Liver (tissue), 9 donors: ENCODE measurements around the gene FADD. TPM values are rescaled to one million over a fixed set of nuclear protein-coding genes. Genes with fewer than 3 reads are reported as not detected.

Experiments used
- DNase-seq: peaks from one replicate; pipeline ENCODE4 v3.0.0-alpha.2; 2017; ENCODE audit warnings: low spot score
- H3K27ac ChIP-seq, 2 donors: one replicate each; pipeline ENCODE4 v1.7.0; 2013; ENCODE audit warnings: inconsistent platforms in 2 of 2, low read length in 2 of 2, control low read depth in 1 of 2, low read depth in 1 of 2, mild to moderate bottlenecking in 1 of 2
- H3K27me3 ChIP-seq, 4 donors: one replicate each; pipeline versions ENCODE4 v1.6.1 to v1.7.0; 2013; ENCODE audit warnings: low read length in 3 of 4, inconsistent platforms in 1 of 4, mild to moderate bottlenecking in 1 of 4, moderate library complexity in 1 of 4; ENCODE audit not compliant: control insufficient read depth in 4 of 4, insufficient read depth in 4 of 4
- H3K36me3 ChIP-seq, 4 donors: one replicate each; pipeline versions ENCODE4 v1.6.1 to v1.7.0; 2013; ENCODE audit warnings: low read length in 3 of 4, mild to moderate bottlenecking in 3 of 4, low read depth in 1 of 4, moderate library complexity in 1 of 4; ENCODE audit not compliant: control insufficient read depth in 4 of 4, insufficient read depth in 3 of 4
- H3K4me1 ChIP-seq, 4 donors: one replicate each; pipeline versions ENCODE4 v1.6.1 to v1.7.0; 2013; ENCODE audit warnings: low read length in 3 of 4, mild to moderate bottlenecking in 3 of 4, moderate library complexity in 1 of 4; ENCODE audit not compliant: control insufficient read depth in 4 of 4, insufficient read depth in 4 of 4
- H3K4me3 ChIP-seq, 3 donors: one replicate each; pipeline versions ENCODE4 v1.6.1 to v1.7.0; 2013; ENCODE audit warnings: low read length in 3 of 3, control low read depth in 1 of 3, low read depth in 1 of 3, mild to moderate bottlenecking in 1 of 3
- H3K9ac ChIP-seq, 2 donors: one replicate each; pipeline ENCODE4 v1.7.0; 2013; ENCODE audit warnings: low read length in 2 of 2, mild to moderate bottlenecking in 2 of 2, moderate library complexity in 2 of 2, control low read depth in 1 of 2, low read depth in 1 of 2
- H3K9me3 ChIP-seq, 4 donors: one replicate each; pipeline versions ENCODE4 v1.6.1 to v1.7.0; 2013; ENCODE audit warnings: low read length in 3 of 4; ENCODE audit not compliant: control insufficient read depth in 4 of 4
- CTCF ChIP-seq: fragments of 150-350 bp; IDR thresholded peaks from 2 replicates; pipeline ENCODE4 v1.5.1; 2017; ENCODE audit warnings: improper control_type of control experiment, low read depth, low read length; ENCODE audit not compliant: missing input control
- EGR1 ChIP-seq, 2 donors: IDR thresholded peaks; 2 replicates each; pipeline ENCODE4 v1.6.1; 2016 to 2018; ENCODE audit warnings: antibody characterized with exemption in 2 of 2, low read depth in 2 of 2
- FOXA1 ChIP-seq: IDR thresholded peaks from 2 replicates; pipeline ENCODE4 v1.6.1; 2016; ENCODE audit warnings: antibody characterized with exemption
- FOXA2 ChIP-seq: IDR thresholded peaks from 2 replicates; pipeline ENCODE4 v1.6.1; 2016; ENCODE audit warnings: antibody characterized with exemption
- GABPA ChIP-seq, 2 donors: IDR thresholded peaks in 1 of 2; conservative IDR thresholded peaks in 1 of 2; 2 replicates each; pipeline ENCODE4 v1.6.1; 2016; ENCODE audit warnings: antibody characterized with exemption in 2 of 2, mild to moderate bottlenecking in 1 of 2, moderate library complexity in 1 of 2
- HNF4A ChIP-seq, 2 donors: conservative IDR thresholded peaks; 2 replicates each; pipeline ENCODE4 v1.6.1; 2016; ENCODE audit warnings: antibody characterized with exemption in 2 of 2, mild to moderate bottlenecking in 2 of 2
- HNF4G ChIP-seq: IDR thresholded peaks from 2 replicates; pipeline ENCODE4 v1.6.1; 2016; ENCODE audit warnings: antibody characterized with exemption
- JUND ChIP-seq, 2 donors: IDR thresholded peaks; 2 replicates each; pipeline ENCODE4 v1.6.1; 2016; ENCODE audit warnings: antibody characterized with exemption in 2 of 2
- NR2F2 ChIP-seq: IDR thresholded peaks from 2 replicates; pipeline ENCODE4 v1.6.1; 2016; ENCODE audit warnings: antibody characterized with exemption
- RAD21 ChIP-seq, 2 donors: IDR thresholded peaks; 2 replicates each; pipeline ENCODE4 v1.6.1; 2016; ENCODE audit warnings: antibody characterized with exemption in 2 of 2, mild to moderate bottlenecking in 2 of 2
- RXRA ChIP-seq, 2 donors: IDR thresholded peaks; 2 replicates each; pipeline ENCODE4 v1.6.1; 2017 to 2018; ENCODE audit warnings: antibody characterized with exemption in 2 of 2, mild to moderate bottlenecking in 1 of 2
- SP1 ChIP-seq: IDR thresholded peaks from 2 replicates; pipeline ENCODE4 v1.6.1; 2018; ENCODE audit warnings: antibody characterized with exemption, mild to moderate bottlenecking
- TAF1 ChIP-seq: conservative IDR thresholded peaks from 2 replicates; pipeline ENCODE4 v1.6.1; 2016; ENCODE audit warnings: antibody characterized with exemption, mild to moderate bottlenecking
- YY1 ChIP-seq: IDR thresholded peaks from 2 replicates; pipeline ENCODE4 v1.6.1; 2016; ENCODE audit warnings: antibody characterized with exemption, mild to moderate bottlenecking
- ZBTB33 ChIP-seq: IDR thresholded peaks from 2 replicates; pipeline ENCODE4 v1.6.1; 2016; ENCODE audit warnings: antibody characterized with exemption
- whole genome bisulfite sequencing: extraction: QIAGEN DNeasy Blood & Tissue Kit; methylation state at CpG from one replicate; pipeline ENCODE4 v1.1.7; 2013; 5-methylcytosine and 5-hydroxymethylcytosine counted together
- polyA plus RNA-seq, 2 donors: library from polyadenylated mRNA; stranded (reverse) in 1 of 2; unstranded in 1 of 2; fragments of 200-250 nt in 1 of 2; fragments of >200 nt in 1 of 2; fragmentation: Nextera tagmentation in 1 of 2; extraction: Ambion mirVana in 1 of 2; gene quantifications; one replicate each; pipeline versions ENCODE4 v1.2.1 to v1.2.3, GENCODE V29; 2013 to 2015
- total RNA-seq, 2 donors: library from RNA; depleted of rRNA; stranded (reverse); fragments of >200 nt; gene quantifications; one replicate each; pipeline ENCODE4 v1.2.3, GENCODE V29; 2014
- TF ChIP-seq, protein P1 (sequence below): IDR thresholded peaks from 2 replicates; pipeline ENCODE4 v1.6.1; 2016; ENCODE audit warnings: antibody characterized with exemption
- TF ChIP-seq, protein P2 (sequence below): IDR thresholded peaks from 2 replicates; pipeline ENCODE4 v1.6.1; 2016; ENCODE audit warnings: antibody characterized with exemption, mild to moderate bottlenecking
- TF ChIP-seq, protein P3 (sequence below): IDR thresholded peaks from 2 replicates; pipeline ENCODE4 v1.6.1; 2016; ENCODE audit warnings: antibody characterized with exemption
- donor health status: healthy.
- donor health status: healthy.
- donor health status: healthy.
- donor health status: healthy.
- donor health status: healthy.

Gene FADD
- total and polyA plus RNA-seq, 4 donors, result 1.8 to 17.3 (median 14.8) TPM

DNA sequence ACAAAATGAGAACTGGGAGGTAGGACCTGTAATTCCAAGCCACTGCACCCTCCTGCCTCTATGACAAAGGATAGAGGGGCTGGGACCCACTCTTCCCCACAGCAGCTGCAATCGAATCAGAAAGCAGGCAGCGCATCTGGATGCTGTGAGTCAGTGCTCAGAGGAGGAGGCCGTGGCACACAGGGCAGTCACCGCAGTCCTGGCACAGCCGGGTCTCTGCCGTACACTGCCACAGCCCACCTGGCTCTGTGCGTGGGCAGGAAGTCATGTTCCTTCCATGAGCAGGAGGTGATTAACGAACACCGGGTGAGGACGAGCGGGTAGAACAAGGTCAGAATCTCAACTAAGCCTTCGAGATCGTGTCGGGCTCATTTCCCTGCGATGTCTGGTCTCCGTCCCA is 37.2 kb downstream of the FADD start:
- WGBS, result 83% methylated on average over 16 of the region's 16 CpGs
- H3K9me3 ChIP-seq, result no peaks in the 10 kb centered on the region
- H3K4me3 ChIP-seq, result no peak overlapping the region
- no peaks in the 10 kb centered on the region for H3K27me3 ChIP-seq
- DNase-seq, result no peak
- H3K4me1 ChIP-seq, result no peaks in the 10 kb centered on the region
- H3K36me3 ChIP-seq, result no peaks in the 10 kb centered on the region
- H3K9ac ChIP-seq, result no peak overlapping the region
- TF ChIP-seq TAF1 (no peak), JUND (IDR thresholded peaks at IDR 0.05) (no peak), EGR1 (IDR thresholded peaks at IDR 0.05; ENCODE audit: low read depth in 2 of 2) (no peak), RXRA (IDR thresholded peaks at IDR 0.05) (no peak), NR2F2 (no peak), GABPA (IDR thresholded peaks at IDR 0.05 in 1 of 2, conservative IDR thresholded peaks at IDR 0.05 in 1 of 2) (no peak), FOXA2 (no peak), FOXA1 (no peak), ZBTB33 (no peak), RAD21 (IDR thresholded peaks at IDR 0.05) (no peak), HNF4G (no peak)
- TF ChIP-seq, protein P1, sequence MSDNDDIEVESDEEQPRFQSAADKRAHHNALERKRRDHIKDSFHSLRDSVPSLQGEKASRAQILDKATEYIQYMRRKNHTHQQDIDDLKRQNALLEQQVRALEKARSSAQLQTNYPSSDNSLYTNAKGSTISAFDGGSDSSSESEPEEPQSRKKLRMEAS, result no peak
- TF ChIP-seq, protein P2, sequence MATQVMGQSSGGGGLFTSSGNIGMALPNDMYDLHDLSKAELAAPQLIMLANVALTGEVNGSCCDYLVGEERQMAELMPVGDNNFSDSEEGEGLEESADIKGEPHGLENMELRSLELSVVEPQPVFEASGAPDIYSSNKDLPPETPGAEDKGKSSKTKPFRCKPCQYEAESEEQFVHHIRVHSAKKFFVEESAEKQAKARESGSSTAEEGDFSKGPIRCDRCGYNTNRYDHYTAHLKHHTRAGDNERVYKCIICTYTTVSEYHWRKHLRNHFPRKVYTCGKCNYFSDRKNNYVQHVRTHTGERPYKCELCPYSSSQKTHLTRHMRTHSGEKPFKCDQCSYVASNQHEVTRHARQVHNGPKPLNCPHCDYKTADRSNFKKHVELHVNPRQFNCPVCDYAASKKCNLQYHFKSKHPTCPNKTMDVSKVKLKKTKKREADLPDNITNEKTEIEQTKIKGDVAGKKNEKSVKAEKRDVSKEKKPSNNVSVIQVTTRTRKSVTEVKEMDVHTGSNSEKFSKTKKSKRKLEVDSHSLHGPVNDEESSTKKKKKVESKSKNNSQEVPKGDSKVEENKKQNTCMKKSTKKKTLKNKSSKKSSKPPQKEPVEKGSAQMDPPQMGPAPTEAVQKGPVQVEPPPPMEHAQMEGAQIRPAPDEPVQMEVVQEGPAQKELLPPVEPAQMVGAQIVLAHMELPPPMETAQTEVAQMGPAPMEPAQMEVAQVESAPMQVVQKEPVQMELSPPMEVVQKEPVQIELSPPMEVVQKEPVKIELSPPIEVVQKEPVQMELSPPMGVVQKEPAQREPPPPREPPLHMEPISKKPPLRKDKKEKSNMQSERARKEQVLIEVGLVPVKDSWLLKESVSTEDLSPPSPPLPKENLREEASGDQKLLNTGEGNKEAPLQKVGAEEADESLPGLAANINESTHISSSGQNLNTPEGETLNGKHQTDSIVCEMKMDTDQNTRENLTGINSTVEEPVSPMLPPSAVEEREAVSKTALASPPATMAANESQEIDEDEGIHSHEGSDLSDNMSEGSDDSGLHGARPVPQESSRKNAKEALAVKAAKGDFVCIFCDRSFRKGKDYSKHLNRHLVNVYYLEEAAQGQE, result no peak
- H3K27ac ChIP-seq, result no peak overlapping the region

GRCh38 chr11:70241709-70242108 is 38.6 kb downstream of the FADD start:
- H3K27ac ChIP-seq, result no peak overlapping the region
- TF ChIP-seq YY1, result no peak
- no peak for TF ChIP-seq JUND (IDR thresholded peaks at IDR 0.05)
- TF ChIP-seq CTCF, result no peak
- no peak for TF ChIP-seq FOXA2
- TF ChIP-seq TAF1, result no peak
- TF ChIP-seq SP1, result no peak
- no peak for TF ChIP-seq EGR1 (IDR thresholded peaks at IDR 0.05; ENCODE audit: low read depth in 2 of 2)
- TF ChIP-seq, protein P1, result no peak
- no peak for TF ChIP-seq HNF4A (conservative IDR thresholded peaks at IDR 0.05)
- TF ChIP-seq, protein P2, result no peak
- TF ChIP-seq, protein P3, sequence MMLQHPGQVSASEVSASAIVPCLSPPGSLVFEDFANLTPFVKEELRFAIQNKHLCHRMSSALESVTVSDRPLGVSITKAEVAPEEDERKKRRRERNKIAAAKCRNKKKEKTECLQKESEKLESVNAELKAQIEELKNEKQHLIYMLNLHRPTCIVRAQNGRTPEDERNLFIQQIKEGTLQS, result no peak
- H3K27me3 ChIP-seq, result no peaks in the 10 kb centered on the region
- H3K4me1 ChIP-seq, result no peaks in the 10 kb centered on the region
- no peak overlapping the region for H3K9ac ChIP-seq
- H3K9me3 ChIP-seq, result no peaks in the 10 kb centered on the region
- no peak for DNase-seq
- no peaks in the 10 kb centered on the region for H3K36me3 ChIP-seq
- H3K4me3 ChIP-seq, result no peak overlapping the region
- 88% methylated on average over 3 of the region's 3 CpGs for WGBS
